ENCODE data around the gene KIF16B.
"Not testable (repeated sequence)": the region's sequence is repeated elsewhere in the genome, so short reads cannot be mapped to it uniquely, and the experiment has no call there.

KIF16B gene

GRCh38 chr20:16444057-16444777 lies 129.0 kb downstream of the KIF16B start:
- Histone ChIP-seq H2AFZ (ENCODE audit: low read depth, low read length) (no peak overlapping the region), H3K9me3 (ENCODE audit: insufficient read depth, low read length, severe bottlenecking) (no peaks in the 10 kb centered on the region), H3K36me3 (ENCODE audit: insufficient read depth, low read length) (no peaks in the 10 kb centered on the region), H4K20me1 (ENCODE audit: insufficient read depth, low read length) (no peaks in the 10 kb centered on the region), H3K79me2 (ENCODE audit: insufficient read depth, low read length) (no peaks in the 10 kb centered on the region), H3K27me3 (ENCODE audit: insufficient read depth, low read length, poor library complexity) (no peaks in the 10 kb centered on the region), H3K9ac (ENCODE audit: low read depth, low read length) (no peak overlapping the region), H3K4me3 (ENCODE audit: low read depth in 1 of 2, low read length in 2 of 2) (no peak overlapping the region), H3K4me2 (ENCODE audit: insufficient read depth, low read length) (no peak overlapping the region), H3K27ac (ENCODE audit: low read length) (no peak overlapping the region), H3K4me1 (ENCODE audit: insufficient read depth, low read length) (no peaks in the 10 kb centered on the region)
- DNase-seq (no peak), ATAC-seq (ENCODE audit: insufficient read depth, low read depth) (no peak)
- TF ChIP-seq EZH2 (IDR thresholded peaks at IDR 0.05; ENCODE audit: borderline replicate concordance, low read depth, low read length, severe bottlenecking) (no peak), CTCF (IDR thresholded peaks at IDR 0.05; ENCODE audit: borderline replicate concordance, extremely low read depth, low read length, poor library complexity, severe bottlenecking) (no peak)

- Histone ChIP-seq H3K9ac (ENCODE audit: low read depth, low read length) (no peak overlapping the region), H3K4me1 (ENCODE audit: insufficient read depth, low read length) (no peaks in the 10 kb centered on the region), H3K27ac (ENCODE audit: low read length) (no peak overlapping the region), H3K27me3 (ENCODE audit: insufficient read depth, low read length, poor library complexity) (no peaks in the 10 kb centered on the region), H3K4me2 (ENCODE audit: insufficient read depth, low read length) (no peak overlapping the region), H3K4me3 (ENCODE audit: low read depth in 1 of 2, low read length in 2 of 2) (no peak overlapping the region), H3K79me2 (ENCODE audit: insufficient read depth, low read length) (no peaks in the 10 kb centered on the region), H4K20me1 (ENCODE audit: insufficient read depth, low read length) (no peaks in the 10 kb centered on the region), H3K9me3 (ENCODE audit: insufficient read depth, low read length, severe bottlenecking) (no peaks in the 10 kb centered on the region), H2AFZ (ENCODE audit: low read depth, low read length) (no peak overlapping the region), H3K36me3 (ENCODE audit: insufficient read depth, low read length) (no peaks in the 10 kb centered on the region)
- DNase-seq, result no peak
- TF ChIP-seq CTCF (IDR thresholded peaks at IDR 0.05; ENCODE audit: borderline replicate concordance, extremely low read depth, low read length, poor library complexity, severe bottlenecking), result no peak
- no peak for TF ChIP-seq EZH2 (IDR thresholded peaks at IDR 0.05; ENCODE audit: borderline replicate concordance, low read depth, low read length, severe bottlenecking)
- no peak for ATAC-seq (ENCODE audit: insufficient read depth, low read depth)
Observed at GRCh38 chr20:16441546-16442164, 131.6 kb downstream of the KIF16B start.

- no peak for ATAC-seq (ENCODE audit: insufficient read depth, low read depth)
- TF ChIP-seq CTCF (IDR thresholded peaks at IDR 0.05; ENCODE audit: borderline replicate concordance, extremely low read depth, low read length, poor library complexity, severe bottlenecking) (no peak), EZH2 (IDR thresholded peaks at IDR 0.05; ENCODE audit: borderline replicate concordance, low read depth, low read length, severe bottlenecking) (no peak)
- H3K36me3 ChIP-seq (ENCODE audit: insufficient read depth, low read length), result no peaks in the 10 kb centered on the region
Observed at GRCh38 chr20:16440686-16441085, 132.6 kb downstream of the KIF16B start.

GRCh38 chr20:16439540-16439939 lies 133.7 kb downstream of the KIF16B start:
- not testable (repeated sequence) for H3K4me3 ChIP-seq (ENCODE audit: low read depth in 1 of 2, low read length in 2 of 2); ATAC-seq (ENCODE audit: insufficient read depth, low read depth); DNase-seq; H3K36me3 ChIP-seq (ENCODE audit: insufficient read depth, low read length); H3K27me3 ChIP-seq (ENCODE audit: insufficient read depth, low read length, poor library complexity); H3K27ac ChIP-seq (ENCODE audit: low read length); H3K79me2 ChIP-seq (ENCODE audit: insufficient read depth, low read length); H3K9ac ChIP-seq (ENCODE audit: low read depth, low read length); H3K4me2 ChIP-seq (ENCODE audit: insufficient read depth, low read length); H2AFZ ChIP-seq (ENCODE audit: low read depth, low read length); H3K4me1 ChIP-seq (ENCODE audit: insufficient read depth, low read length); H4K20me1 ChIP-seq (ENCODE audit: insufficient read depth, low read length); H3K9me3 ChIP-seq (ENCODE audit: insufficient read depth, low read length, severe bottlenecking)

More at GRCh38 chr20:16440686-16441085, 132.6 kb downstream of the KIF16B start:
- H3K79me2 ChIP-seq (ENCODE audit: insufficient read depth, low read length), result no peaks in the 10 kb centered on the region
- H3K9ac ChIP-seq (ENCODE audit: low read depth, low read length), result no peak overlapping the region
- no peak overlapping the region for H3K4me2 ChIP-seq (ENCODE audit: insufficient read depth, low read length)
- H3K27ac ChIP-seq (ENCODE audit: low read length), result no peak overlapping the region
- H3K4me1 ChIP-seq (ENCODE audit: insufficient read depth, low read length), result no peaks in the 10 kb centered on the region
- H4K20me1 ChIP-seq (ENCODE audit: insufficient read depth, low read length), result no peaks in the 10 kb centered on the region
- H3K9me3 ChIP-seq (ENCODE audit: insufficient read depth, low read length, severe bottlenecking), result no peaks in the 10 kb centered on the region
- no peak for DNase-seq
- no peak overlapping the region for H3K4me3 ChIP-seq (ENCODE audit: low read depth in 1 of 2, low read length in 2 of 2)
- no peak overlapping the region for H2AFZ ChIP-seq (ENCODE audit: low read depth, low read length)
- H3K27me3 ChIP-seq (ENCODE audit: insufficient read depth, low read length, poor library complexity), result no peaks in the 10 kb centered on the region

All from DND-41 (cell line).